Myocyte (in vitro differentiated cells): ENCODE measurements around the gene C19orf85. TPM values are rescaled to one million over a fixed set of nuclear protein-coding genes. Genes with fewer than 3 reads are reported as not detected.
A peak's percentile ranks its signal among the peaks of the same experiment; 100 is the strongest.
"Not testable (repeated sequence)": the region's sequence is repeated elsewhere in the genome, so short reads cannot be mapped to it uniquely, and the experiment has no call there.

Experiments used
- DNase-seq: peaks from one replicate; pipeline ENCODE4 v3.0.0-alpha.2; 2012; ENCODE audit warnings: low read depth
- total RNA-seq: library from RNA; depleted of rRNA; stranded (reverse); fragments of >200 nt; gene quantifications from 2 replicates; pipeline ENCODE4 v1.2.3, GENCODE V29; 2014

C19orf85 gene
- total RNA-seq, 1 donor from 2014 or later, result not detected

DNA sequence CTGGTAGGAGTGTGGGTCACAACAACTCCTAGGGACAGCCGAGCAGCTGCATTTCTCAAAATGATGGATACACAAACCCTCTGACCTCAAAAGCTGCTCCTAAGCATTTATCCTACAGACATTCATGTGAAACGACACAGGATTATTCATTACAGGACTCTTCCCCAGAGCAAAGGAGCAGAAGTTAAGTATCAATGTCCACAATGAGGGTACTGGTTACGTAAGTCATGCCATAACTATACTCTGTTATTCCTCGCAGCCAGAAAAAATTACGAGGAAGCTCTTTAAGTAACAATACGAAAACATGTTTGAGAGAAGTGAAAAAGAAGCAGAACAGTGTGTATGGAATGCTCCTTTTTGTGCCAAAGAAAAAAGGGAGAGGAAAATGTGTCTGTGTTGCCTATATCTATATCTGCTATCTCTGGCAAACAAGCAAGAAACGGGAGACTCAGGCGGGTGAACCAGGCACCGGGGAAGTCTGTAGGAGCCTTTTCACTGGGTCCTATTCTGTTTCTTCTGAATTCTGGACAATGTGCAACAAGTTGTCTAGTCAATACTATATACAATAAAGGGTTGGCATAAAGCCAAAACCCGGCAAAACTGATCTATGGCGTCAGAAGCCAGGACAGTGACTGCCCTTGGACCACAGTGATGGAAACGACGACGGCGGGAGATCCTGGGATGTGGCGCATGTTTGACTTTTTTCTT is 4.4 kb downstream of the C19orf85 start:
- DNase-seq, result no peak

DNA sequence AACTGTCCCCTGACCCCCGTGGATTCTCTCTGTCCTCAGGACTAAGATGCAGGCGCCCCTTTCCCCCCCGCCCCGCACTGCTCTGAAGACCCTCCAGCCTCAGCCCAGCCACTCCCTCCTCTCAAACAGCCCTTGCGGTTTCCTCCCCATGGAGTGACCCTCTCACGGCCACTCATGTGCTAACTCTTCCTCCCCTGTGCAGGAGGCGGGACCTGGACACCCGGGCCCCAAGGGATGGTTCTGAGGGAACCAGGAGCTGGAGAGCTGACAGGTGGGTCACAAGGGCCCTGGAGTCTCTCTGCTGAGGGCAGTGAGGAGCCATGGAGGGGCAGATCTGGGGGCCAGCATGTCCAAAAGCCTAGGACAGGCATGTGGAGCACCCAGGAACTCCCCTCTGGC is 5.0 kb downstream of the C19orf85 start:
- no peak for DNase-seq

DNA sequence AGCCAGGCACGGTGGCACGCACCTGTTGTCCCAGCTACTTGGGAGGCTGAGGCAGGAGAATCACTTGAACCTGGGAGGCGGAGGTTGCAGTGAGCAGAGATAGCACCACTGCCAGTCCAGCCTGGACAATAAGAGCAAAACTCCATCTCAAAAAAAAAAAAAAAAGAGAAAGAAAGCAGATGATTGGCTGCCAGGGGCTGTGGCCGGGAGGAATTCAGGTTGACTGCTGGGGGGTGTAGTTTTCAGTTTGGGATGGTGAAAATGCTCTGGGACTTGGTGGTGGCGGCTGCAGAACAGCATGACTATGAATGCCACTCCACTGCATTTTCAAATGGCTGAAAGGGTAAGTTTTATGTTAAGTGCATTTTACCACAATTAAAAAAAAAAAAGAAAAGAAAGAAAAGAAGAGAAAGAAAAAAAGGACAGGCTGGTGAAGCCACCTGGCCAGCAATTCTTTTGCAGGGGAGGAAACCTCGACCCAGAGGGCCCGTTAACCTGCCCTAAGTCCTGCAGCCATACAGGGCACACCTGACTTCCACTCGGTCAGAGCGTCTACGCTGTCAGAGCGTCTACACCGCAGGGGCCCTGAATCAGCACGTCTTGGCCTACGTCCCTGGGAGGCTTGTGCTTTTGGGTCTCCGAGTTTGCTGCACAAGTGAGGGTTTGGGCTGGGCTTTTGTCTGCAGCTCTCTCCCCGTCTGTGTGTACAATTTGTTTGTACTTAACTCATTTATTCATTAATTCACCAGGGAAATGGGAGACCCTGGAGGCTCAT is 6.7 kb downstream of the C19orf85 start:
- no peak for DNase-seq

DNA sequence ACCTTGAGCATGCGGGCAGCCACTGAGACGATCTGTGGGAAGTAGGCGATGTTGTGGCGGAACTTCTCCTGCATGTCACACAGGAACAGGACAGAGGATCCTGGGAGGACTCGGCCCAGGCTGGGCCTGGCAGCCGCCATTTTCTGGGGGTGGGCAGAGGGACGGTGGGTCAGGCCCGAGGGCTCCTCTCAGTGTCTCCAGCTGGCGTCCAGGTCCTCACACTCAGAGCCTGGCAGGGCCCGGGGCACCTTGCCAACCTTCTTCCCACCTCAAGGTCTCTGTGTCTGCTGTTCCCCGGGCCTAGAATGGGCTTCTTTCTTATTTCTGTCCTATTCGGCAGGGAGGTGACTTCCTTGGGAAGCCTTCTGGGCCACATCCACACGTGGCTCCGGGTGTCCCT is 8.2 kb downstream of the C19orf85 start:
- DNase-seq, result no peak

DNA sequence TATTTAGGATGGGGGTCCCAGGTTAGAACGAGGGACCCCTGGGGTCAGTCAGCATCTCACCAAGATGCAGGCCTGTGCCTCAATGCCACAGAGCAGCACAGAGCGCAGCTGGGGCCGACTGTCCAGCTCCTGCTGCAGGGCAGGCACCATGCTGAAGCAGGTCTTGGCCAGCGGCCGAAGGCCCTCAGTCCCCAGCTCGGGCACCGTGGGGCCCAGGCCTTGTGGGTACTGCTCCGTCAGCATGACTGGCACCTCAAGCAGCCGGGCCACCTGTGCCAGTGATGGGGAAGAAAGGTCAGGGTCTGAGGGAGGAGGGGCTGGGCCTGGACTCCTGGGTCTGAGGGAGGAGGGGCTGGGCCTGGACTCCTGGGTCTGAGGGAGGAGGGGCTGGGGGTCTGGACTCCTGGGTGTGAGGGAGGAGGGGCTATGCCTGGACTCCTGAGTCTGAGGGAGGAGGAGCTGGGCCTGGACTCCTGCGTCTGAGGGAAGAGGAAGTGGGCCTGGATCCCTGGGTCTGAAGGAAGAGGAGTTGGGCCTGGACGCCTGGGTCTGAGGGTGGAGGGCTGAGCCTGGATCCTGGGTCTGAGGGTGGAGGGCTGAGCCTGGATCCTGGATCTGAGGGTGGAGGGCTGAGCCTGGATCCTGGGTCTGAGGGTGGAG is 8.8 kb downstream of the C19orf85 start:
- no peak for DNase-seq

DNA sequence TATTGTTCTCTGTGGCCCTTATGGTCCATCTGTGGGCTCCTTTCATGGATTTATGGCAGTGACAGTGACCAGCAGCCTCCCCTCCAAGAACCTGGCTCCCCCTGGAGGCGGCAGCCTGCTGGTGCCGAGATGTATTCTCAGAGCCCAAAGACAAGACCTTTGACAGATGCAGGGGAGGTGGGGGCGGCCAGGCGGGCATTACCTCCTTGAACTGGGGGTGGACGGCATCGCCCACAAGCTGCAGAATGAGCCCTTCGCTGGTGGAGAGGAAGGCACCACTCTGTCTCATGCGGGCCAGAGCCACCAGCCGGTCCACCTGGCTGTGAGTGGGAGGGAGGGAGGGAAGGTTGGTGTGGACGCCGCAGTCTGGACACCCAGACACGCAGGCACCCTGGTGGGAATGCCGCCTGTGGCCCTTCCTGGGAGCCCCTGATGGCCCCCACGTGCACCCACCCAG is 9.7 kb downstream of the C19orf85 start:
- peak; percentile 40 for DNase-seq

DNA sequence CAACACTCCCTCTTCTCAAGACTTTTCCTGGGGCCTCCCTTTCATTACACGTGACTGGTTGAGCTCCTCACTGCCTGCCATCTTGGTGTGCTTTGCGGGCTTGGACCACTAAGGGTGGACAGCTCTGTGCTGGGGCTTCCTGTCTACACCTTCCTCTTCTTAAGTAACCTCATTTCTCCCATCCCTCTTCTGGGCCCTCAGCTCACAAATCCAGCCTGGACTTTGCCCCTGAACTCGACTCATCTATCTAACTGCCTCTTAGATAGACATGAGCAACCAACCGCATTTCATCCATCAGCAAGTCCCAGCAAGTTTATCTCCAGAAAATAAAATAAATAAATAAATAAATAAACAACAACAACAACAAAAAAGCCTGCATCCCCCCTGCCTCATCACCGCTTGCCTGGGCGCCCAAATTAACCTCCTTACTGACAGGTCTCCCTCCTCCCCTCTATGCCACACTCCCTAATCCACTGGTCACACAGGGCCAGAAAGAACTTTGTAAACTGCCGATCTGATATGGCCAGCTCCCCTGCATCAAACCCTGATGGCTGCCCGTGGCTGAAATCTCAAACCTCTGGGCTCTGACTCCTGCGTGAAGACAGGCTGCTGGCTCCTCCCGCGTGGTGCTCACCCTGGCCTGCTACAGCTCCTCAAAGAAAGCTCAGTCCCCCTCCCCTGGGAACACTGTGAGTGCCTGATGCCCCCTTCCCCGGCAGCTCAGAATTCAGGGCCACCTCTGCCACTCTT is 10.9 kb downstream of the C19orf85 start:
- no peak for DNase-seq

DNA sequence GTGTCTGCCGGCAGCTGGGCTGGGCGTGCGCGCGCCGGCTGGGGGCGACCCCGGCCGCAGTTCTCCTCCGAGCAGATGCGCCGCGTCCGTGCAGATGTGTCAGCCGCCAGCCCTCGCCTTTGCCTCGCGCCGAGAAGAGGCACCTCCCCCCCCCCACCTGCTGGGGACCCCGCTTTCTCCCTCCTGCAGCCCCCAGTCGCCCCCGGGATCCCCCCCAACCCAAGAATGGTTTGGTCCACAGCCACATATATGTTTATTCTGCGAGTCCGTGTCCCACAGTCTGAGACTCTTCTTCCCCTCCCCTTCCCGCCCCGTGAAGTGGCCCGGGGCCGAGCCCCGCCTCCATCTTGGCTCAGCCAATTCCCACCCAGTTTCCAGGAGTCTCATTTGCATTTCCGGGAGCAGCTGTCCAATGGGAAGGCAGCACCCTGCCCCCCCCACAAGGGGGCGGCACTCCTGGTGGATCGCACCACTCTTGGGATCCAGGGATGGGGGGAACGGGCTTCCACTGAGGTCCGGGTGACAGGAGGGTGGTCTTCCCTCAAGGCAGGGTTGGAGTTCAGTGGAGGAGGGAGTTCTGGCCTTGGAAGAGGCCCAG is 11.7 kb downstream of the C19orf85 start:
- DNase-seq, result peak; percentile 60

DNA sequence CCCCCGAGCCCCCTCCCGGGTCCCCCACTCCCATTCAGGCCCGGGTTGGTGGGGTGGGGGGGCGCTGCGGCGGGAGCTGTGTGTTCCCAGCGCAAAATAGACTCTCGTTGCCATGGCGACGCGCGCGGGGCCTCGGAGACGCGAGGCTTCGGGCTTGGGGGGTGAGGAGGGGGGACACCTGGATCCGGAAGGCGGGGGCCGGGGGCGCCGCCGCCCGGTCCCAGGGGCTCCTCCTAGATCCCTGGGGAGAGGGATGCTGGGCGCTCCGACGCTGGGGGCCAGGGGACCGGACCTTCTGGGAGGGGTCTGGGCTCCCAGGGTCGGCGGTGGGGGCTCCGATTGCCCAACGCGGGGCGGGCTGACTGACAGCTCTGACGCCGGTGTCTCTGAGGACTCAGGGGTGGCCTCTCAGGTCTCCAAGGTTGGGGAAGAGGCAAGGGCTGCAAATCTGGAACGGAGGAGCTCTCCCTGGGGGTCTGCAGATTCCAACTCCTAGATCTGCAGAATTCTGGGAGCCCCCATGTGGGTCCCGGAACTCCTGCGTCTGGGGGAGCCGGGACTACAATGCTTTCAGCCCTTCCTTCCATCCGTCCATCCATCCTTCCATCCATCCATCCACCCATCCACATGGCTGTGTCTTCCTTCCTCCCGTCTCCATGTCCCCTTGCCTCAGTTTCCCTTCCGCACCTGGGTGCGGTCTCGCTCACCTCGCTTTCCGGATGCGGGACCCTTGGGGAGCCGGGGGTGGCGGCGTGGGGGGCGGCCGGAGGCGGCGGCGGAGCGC is 12.4 kb downstream of the C19orf85 start:
- no peak for DNase-seq

DNA sequence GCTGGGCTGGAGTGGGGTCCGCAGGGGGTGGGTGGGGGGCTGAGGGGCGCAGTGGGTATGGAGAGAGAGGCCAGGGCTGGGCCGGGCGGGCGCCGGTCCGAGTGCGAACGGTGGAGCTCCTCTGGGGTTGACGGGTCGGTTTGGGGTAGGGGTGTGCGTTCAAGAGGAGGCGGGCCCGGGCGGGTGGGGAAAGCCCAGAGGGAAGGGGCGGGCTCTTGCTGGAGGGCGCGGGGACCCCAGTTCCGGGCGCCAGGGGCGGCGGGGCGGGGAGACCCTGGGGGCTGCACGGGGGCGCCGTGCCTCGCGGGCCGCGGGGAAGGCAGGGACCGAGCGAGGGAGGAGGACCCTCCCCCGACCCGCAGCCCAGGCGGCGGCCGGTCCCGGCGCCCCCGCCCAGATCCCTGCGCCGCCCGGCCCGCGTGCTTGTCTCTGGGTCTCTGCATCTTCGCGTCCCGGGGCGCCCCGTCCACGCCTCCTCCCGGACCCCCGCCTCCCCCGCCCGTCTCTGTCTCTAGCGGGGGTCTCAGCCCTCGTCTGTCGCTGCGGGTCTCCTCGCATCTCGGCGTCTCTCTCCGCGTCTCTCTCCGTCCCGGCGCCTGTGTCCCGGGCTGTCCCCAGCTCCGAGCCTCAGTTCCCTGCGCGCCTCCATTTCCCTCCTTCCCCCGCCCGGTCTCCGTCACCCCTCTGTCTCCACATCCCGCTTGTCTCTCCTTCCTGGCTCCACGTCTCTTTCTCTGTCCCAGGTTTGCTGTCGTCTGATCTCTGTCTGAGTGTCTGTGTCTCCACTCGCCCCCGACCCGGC is 13.2 kb downstream of the C19orf85 start:
- DNase-seq, result no peak

DNA sequence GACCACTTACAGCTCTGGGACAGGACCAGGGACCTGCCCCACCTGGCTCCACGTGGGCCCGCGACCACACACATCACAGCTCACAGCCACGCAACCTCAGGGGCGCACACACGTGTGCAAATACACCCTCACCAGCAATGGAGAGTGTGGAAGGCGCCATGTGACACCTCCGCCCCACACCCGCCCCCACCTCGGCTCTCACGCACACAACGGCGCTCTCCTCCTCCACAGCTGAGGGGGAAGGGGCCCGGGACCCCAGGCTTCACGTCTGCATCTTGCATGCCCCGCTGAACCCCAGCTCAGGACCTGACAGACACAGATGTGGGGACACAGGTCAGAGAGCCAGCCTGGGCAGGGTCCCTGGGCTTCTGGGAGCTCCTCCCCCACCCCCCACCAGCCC is 15.1 kb downstream of the C19orf85 start:
- no peak for DNase-seq

DNA sequence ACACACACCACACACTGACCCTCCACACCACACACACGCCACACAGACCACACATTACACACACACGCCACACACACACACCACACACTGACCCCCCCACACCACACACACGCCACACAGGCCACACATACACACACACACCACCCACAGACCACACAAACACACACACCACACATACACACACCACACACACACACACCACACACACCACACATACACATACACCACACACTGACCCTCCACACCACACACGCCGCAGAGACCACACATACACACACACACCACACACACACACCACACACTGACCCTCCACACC is 16.4 kb downstream of the C19orf85 start:
- DNase-seq, result not testable (repeated sequence)

DNA sequence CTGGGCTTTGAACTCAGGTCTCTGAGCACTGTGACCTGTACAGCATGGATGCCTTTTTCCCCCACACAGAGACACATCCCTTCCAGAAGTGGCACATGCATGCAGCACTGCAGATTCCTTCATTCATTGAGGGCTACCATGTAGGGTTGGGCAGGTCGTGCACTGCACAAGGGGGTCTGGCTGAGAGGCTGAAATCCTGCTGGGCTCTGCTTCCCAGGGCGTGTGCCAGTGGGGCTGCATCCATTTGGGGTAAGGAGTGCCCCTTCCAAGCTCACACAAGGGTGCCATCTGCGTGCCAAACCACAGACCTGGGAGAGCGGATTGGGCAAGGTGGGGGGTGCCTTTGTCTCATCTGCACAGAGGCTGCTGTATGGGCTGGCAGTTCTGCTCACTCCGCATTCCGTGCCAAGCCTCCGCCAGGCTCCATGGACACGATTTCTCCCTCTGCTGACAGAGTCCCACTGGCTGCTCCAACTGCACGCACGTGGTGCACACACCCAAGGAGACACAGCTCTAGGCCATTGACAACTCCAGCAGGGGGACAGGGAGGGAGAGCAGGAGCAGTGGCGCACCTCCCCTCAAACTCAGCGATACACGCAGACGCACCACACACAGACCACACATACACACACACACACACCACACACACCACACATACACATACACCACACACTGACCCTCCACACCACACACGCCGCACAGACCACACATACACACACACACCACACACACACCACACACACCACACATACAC is 17.0 kb downstream of the C19orf85 start:
- DNase-seq, result peak; percentile 54

DNA sequence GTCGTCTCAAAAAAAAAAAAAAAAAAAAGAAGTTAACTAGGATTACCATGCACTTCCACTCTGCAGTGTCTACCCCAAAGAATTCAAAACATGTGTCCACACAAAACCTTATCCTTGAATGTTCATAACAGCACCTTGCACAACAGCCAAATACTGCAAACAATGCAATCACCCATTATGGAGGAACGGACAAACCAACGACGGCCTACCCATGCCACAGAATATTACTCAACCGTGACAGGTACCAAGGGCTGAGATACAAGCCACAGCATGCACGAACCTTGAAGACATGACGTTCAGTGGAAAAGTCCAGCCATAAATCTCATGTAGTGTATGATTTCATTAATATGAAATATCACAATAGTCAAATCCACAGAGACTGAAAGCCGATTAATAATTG is 18.5 kb downstream of the C19orf85 start:
- DNase-seq, result no peak

DNA sequence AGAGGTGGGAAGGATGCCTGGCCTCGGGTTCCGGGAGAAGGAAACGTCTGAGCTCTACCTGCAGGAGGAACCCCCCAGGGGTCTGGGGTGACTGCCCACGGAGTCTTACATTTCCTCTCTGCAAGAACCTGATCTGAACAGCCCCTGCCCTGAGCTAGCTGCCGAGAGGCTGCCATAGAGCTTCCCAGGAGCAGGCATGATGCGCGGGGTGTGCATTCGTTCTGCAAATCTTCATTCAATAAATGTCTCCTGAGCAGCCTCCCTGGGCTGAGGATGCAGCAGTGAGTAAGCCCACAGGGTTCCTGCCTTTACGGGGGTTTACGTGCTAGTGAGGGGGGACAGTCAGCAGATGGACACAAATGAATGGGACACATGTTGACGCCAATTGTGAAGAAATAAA is 19.9 kb downstream of the C19orf85 start:
- DNase-seq, result no peak

DNA sequence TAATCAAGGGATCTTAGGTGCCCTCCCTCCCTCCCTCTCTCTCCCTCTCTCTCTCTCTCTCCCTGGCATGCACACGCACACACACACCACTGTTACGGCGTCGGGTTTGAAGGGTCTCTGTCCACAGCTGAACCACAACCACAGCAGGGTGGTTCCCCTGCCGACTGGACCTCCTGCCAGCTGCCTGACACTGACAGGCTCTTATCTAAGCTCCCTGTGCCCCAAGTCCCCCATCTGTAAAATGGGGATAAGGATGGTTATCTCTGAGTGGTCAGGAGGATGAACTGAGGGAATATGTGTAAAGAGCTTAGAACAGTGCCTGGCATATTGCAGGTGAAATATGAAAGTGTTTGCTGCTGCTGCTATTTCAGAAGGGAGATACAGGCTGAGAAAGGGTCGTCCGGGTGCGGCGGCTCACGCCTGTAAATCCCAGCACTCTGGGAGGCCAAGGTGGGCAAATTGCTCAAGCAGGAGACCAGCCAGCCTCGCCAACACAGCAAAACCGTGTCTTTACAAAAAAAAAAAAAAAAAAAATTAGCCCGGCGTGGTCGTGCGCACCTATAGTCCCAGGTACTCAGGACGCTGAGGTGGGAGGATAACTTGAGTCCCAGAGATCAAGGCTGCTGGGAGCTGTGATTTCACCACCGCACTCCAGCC is 20.6 kb downstream of the C19orf85 start:
- DNase-seq, result no peak

DNA sequence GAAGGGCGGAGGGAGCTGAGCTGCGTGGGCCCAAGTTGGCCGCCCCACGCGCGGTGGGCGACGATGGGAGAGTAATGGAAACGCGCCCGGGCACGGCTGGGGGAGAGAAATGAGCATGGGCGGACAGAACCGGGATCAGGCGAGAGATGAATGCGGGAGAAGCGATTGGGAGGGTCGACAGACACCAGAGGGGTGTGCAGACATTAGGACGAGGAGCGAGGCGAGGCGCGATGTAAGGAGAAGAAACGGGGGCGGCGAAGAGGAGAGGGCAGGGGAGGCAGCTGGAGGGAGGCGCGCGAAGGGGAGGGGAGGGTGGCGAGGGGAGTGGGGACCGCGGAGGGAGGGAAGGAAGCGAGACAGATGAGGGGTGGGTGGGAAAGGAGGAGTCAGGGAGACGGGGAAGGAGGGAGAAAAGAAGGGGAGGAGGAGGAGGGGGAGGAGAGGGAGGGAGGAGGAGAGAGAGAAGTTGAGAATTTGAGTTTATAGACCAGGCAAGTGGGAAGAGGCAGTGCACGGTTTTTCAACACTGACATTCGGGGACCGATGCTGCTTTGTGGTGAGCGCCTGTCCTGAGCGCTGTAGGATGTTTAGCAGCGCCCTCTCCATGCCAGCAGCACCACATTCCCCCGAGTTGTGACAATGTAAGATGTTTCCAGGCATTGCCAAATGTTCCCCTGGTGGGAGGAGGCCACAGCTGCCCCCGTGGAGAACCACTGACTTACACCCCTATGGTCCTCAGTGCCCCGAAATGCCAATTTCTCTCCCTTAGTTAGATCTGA is 21.3 kb downstream of the C19orf85 start, which contains the start of gene SHISA7:
TSS of gene SHISA7 (minus strand) at position 256 of the 779 bp plus-strand sequence. CDS start 437 bp downstream, outside the sequence.
- no peak for DNase-seq
